Measurements from ENCODE around the gene ADGRA1.

Gene ADGRA1

DNA sequence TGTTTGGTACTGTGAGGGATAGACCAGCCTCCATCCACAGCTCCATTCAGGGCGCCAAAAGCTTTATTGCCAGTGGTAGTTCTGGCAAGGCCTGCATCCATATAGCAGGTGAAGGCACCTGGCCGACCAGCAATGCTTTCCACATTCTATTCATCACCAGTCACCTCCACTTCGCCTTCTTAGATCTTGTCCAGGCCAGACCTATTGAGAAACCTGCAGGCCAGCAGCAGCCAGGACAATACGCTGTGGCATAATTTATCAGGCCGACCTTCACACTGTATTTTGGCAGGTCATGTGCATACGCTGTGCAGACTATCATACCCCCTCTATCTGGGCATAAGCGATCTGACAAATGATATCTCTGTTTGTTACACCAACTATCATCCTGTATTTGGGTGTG lies 57.0 kb downstream of the ADGRA1 start:
- TF ChIP-seq, protein P1, sequence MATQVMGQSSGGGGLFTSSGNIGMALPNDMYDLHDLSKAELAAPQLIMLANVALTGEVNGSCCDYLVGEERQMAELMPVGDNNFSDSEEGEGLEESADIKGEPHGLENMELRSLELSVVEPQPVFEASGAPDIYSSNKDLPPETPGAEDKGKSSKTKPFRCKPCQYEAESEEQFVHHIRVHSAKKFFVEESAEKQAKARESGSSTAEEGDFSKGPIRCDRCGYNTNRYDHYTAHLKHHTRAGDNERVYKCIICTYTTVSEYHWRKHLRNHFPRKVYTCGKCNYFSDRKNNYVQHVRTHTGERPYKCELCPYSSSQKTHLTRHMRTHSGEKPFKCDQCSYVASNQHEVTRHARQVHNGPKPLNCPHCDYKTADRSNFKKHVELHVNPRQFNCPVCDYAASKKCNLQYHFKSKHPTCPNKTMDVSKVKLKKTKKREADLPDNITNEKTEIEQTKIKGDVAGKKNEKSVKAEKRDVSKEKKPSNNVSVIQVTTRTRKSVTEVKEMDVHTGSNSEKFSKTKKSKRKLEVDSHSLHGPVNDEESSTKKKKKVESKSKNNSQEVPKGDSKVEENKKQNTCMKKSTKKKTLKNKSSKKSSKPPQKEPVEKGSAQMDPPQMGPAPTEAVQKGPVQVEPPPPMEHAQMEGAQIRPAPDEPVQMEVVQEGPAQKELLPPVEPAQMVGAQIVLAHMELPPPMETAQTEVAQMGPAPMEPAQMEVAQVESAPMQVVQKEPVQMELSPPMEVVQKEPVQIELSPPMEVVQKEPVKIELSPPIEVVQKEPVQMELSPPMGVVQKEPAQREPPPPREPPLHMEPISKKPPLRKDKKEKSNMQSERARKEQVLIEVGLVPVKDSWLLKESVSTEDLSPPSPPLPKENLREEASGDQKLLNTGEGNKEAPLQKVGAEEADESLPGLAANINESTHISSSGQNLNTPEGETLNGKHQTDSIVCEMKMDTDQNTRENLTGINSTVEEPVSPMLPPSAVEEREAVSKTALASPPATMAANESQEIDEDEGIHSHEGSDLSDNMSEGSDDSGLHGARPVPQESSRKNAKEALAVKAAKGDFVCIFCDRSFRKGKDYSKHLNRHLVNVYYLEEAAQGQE (IDR thresholded peaks at IDR 0.05; ENCODE audit: low read depth), result no peak
- no peak for TF ChIP-seq ZBTB7A (IDR thresholded peaks at IDR 0.05; ENCODE audit: low read depth)
- TF ChIP-seq EP300 (IDR thresholded peaks at IDR 0.05; ENCODE audit: borderline replicate concordance), result no peak
- no peak for TF ChIP-seq NFIC (IDR thresholded peaks at IDR 0.05)
- no peak for TF ChIP-seq CREB1 (IDR thresholded peaks at IDR 0.05; ENCODE audit: low read depth)

DNA sequence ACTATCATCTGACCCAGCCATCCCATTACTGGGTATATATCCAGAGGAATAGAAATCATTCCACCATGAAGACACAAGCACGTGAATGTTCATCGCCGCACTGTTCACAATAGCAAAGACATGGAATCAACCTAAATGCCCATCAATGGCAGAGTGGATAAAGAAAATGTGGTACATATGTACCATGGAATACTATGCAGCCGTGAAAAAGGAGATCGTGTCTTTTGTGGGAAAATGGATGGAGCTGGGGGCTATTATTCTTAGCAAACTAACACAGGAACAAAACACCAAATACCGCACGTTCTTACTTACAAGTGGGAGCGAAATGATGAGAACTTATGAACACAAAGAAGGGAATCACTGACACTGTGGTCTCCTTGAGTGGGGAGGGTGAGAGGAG lies 62.5 kb downstream of the ADGRA1 start:
- TF ChIP-seq NFIC (IDR thresholded peaks at IDR 0.05), result no peak
- TF ChIP-seq, protein P1 (IDR thresholded peaks at IDR 0.05; ENCODE audit: low read depth), result no peak
- no peak for TF ChIP-seq ZBTB7A (IDR thresholded peaks at IDR 0.05; ENCODE audit: low read depth)
- TF ChIP-seq EP300 (IDR thresholded peaks at IDR 0.05; ENCODE audit: borderline replicate concordance), result no peak
- no peak for TF ChIP-seq FOXM1 (IDR thresholded peaks at IDR 0.05; ENCODE audit: borderline replicate concordance, low read depth)
- TF ChIP-seq TCF12 (IDR thresholded peaks at IDR 0.05; ENCODE audit: low read depth), result no peak
- TF ChIP-seq CREB1 (IDR thresholded peaks at IDR 0.05; ENCODE audit: low read depth), result no peak
- TF ChIP-seq EGR1 (IDR thresholded peaks at IDR 0.05), result no peak
- TF ChIP-seq RAD21 (IDR thresholded peaks at IDR 0.05; ENCODE audit: low read depth), result no peak
- TF ChIP-seq, protein P2, sequence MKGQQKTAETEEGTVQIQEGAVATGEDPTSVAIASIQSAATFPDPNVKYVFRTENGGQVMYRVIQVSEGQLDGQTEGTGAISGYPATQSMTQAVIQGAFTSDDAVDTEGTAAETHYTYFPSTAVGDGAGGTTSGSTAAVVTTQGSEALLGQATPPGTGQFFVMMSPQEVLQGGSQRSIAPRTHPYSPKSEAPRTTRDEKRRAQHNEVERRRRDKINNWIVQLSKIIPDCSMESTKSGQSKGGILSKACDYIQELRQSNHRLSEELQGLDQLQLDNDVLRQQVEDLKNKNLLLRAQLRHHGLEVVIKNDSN (IDR thresholded peaks at IDR 0.05), result no peak
- TF ChIP-seq TAF1 (IDR thresholded peaks at IDR 0.05; ENCODE audit: low read depth), result no peak
- TF ChIP-seq CEBPB (IDR thresholded peaks at IDR 0.05), result no peak
- TF ChIP-seq YY1 (IDR thresholded peaks at IDR 0.05; ENCODE audit: low read depth), result no peak
- TF ChIP-seq TEAD4 (IDR thresholded peaks at IDR 0.05), result no peak
- TF ChIP-seq, protein P3, sequence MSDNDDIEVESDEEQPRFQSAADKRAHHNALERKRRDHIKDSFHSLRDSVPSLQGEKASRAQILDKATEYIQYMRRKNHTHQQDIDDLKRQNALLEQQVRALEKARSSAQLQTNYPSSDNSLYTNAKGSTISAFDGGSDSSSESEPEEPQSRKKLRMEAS (IDR thresholded peaks at IDR 0.05), result no peak

GRCh38 chr10:133150656-133151055 lies 62.9 kb downstream of the ADGRA1 start:
- TF ChIP-seq EP300 (IDR thresholded peaks at IDR 0.05; ENCODE audit: borderline replicate concordance) (no peak), TAF1 (IDR thresholded peaks at IDR 0.05; ENCODE audit: low read depth) (no peak), CREB1 (IDR thresholded peaks at IDR 0.05; ENCODE audit: low read depth) (no peak), TEAD4 (IDR thresholded peaks at IDR 0.05) (no peak), CEBPB (IDR thresholded peaks at IDR 0.05) (no peak)

DNA sequence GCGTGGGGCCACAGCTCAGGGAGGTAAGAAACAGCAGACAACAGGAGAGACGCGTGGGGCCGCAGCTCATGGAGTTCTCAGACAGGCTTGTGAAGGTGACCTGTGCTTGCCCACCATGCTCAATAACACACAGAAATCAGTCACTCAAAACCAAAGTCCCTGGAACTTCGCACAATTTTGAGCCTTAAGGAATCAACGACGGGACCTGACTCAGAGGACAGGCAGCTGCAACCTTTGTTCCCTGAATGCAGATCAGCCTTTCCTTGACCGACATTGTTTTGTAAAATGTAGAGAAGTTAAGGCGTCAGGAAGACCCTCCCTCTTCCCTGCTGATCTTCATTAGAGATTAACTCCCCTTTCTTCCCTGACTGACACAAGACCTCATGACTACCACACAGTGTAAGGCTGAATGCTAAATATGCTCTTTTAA lies 63.8 kb downstream of the ADGRA1 start:
- TF ChIP-seq TAF1 (IDR thresholded peaks at IDR 0.05; ENCODE audit: low read depth) (no peak), ZBTB7A (IDR thresholded peaks at IDR 0.05; ENCODE audit: low read depth) (no peak), FOXM1 (IDR thresholded peaks at IDR 0.05; ENCODE audit: borderline replicate concordance, low read depth) (no peak), YY1 (IDR thresholded peaks at IDR 0.05; ENCODE audit: low read depth) (no peak), TCF12 (IDR thresholded peaks at IDR 0.05; ENCODE audit: low read depth) (no peak), TEAD4 (IDR thresholded peaks at IDR 0.05) (no peak), EP300 (IDR thresholded peaks at IDR 0.05; ENCODE audit: borderline replicate concordance) (no peak), EGR1 (IDR thresholded peaks at IDR 0.05) (no peak), CEBPB (IDR thresholded peaks at IDR 0.05) (no peak), NFIC (IDR thresholded peaks at IDR 0.05) (no peak), RAD21 (IDR thresholded peaks at IDR 0.05; ENCODE audit: low read depth) (no peak), CREB1 (IDR thresholded peaks at IDR 0.05; ENCODE audit: low read depth) (no peak)
- TF ChIP-seq, protein P3 (IDR thresholded peaks at IDR 0.05), result no peak
- TF ChIP-seq, protein P1 (IDR thresholded peaks at IDR 0.05; ENCODE audit: low read depth), result no peak
- TF ChIP-seq, protein P2 (IDR thresholded peaks at IDR 0.05), result no peak

DNA sequence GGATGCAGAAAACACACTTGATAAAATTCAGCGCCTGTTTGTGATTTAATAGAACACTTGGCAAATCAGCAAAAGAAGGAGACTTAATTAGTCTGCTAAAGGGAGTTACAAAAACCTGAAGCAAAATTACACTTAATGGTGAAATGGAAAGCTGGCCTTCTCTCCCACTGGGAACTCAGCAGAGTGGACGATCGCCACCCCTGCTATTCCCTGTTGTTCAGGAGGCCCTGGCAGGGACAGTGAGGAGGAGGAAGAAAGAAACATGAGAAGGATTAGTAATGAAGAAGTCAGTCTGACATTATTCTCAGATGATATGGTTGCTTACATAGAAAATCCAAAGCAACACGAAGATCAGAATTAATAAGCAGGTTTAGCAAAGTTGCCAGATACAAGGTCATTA lies 66.7 kb downstream of the ADGRA1 start:
- no peak for TF ChIP-seq CREB1 (IDR thresholded peaks at IDR 0.05; ENCODE audit: low read depth)
- no peak for TF ChIP-seq TEAD4 (IDR thresholded peaks at IDR 0.05)
- no peak for TF ChIP-seq YY1 (IDR thresholded peaks at IDR 0.05; ENCODE audit: low read depth)
- TF ChIP-seq CEBPB (IDR thresholded peaks at IDR 0.05), result no peak
- no peak for TF ChIP-seq NFIC (IDR thresholded peaks at IDR 0.05)
- TF ChIP-seq FOXM1 (IDR thresholded peaks at IDR 0.05; ENCODE audit: borderline replicate concordance, low read depth), result no peak
- TF ChIP-seq TAF1 (IDR thresholded peaks at IDR 0.05; ENCODE audit: low read depth), result no peak
- no peak for TF ChIP-seq ZBTB7A (IDR thresholded peaks at IDR 0.05; ENCODE audit: low read depth)
- TF ChIP-seq EP300 (IDR thresholded peaks at IDR 0.05; ENCODE audit: borderline replicate concordance), result no peak
- TF ChIP-seq, protein P1 (IDR thresholded peaks at IDR 0.05; ENCODE audit: low read depth), result no peak
- TF ChIP-seq EGR1 (IDR thresholded peaks at IDR 0.05), result no peak
- TF ChIP-seq RAD21 (IDR thresholded peaks at IDR 0.05; ENCODE audit: low read depth), result no peak
- TF ChIP-seq, protein P2 (IDR thresholded peaks at IDR 0.05), result no peak
